ENCODE results near the gene TAL1. TPM values are rescaled to one million over a fixed set of nuclear protein-coding genes. Genes with fewer than 3 reads are reported as not detected.

The TAL1 gene
- total and polyA plus RNA-seq, 3 donors from 2014 or later, result 1.7 to 3.5 (median 2.3) TPM

DNA sequence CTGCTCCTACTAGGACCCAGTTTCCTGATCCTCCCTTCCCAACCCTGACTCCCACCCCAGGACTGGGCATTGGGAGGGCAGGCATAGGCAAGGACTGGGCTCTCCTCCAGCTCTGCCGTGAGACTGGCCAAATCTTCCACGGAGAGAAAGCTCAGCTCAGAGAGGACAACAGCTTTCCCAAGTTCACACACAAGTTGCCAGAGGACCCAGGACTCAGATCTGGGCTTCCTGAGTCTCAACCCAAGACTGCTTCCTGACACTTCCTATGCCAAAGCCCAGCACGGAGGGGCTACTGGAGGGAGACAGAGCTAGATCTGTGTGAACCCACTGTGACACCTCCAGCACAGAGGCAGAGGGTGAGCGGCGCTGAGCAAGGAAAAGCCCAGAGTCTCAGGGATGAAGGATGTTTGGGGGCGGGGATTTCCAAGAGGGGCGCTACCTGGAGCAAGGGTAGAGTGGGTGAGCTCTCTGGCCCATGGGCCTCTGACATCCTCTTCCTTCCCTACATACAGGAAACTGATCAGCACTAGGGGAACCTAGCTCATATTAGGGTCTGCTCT lies 49.3 kb downstream of the TAL1 start:
- no peak for DNase-seq
- intact Hi-C loops (cut with DNase I; ENCODE audit: low total_unique reads), result loop anchor here (10.0 kb wide), 1 partner anchor 232 kb away; the partner anchor contains the start of gene FOXE3

DNA sequence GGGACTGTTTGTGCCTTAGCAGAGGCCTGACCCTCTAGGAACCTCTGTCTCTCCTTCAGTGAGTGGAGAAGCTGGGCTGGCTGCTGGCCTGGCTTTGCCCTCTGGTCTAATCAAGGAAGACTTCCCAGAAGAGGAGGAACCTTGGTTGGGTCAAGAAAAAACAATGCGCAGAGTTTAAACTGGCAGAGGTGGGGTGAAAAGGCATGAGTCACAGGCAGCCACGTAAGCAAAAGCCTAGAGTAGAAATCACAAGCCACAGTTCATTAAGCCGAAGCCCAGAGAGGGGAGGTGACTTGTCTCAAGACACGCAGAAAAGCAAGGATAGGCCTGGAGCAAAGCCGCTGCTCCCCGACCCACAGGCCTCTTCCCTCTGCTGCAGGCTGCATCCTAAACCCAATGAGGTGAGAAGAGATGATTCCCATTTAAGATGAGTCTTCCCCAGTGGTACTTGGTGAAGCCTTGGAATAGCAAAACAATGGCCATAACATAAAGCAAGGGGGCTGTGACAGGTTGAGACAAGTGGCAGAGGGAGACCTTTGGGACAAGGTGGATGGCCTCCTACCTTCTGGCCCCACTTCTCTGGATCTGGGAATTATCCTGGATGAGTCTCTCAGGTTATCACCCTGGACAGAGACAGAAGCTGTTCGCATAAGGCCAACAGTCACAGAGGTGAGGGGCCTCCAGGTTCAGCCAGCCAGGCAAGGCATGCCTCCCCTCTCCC lies 49.9 kb downstream of the TAL1 start:
- Histone ChIP-seq H3K9me3 (no peaks in the 10 kb centered on the region), H3K27ac (no peak overlapping the region), H3K27me3 (no peaks in the 10 kb centered on the region), H3K4me3 (no peak overlapping the region), H3K4me1 (peaks cover 7% of the 10 kb centered on the region), H3K36me3 (ENCODE audit: low read depth, missing control alignments) (no peaks in the 10 kb centered on the region)
- 70 to 79% methylated on average over 7 of the region's 7 CpGs for WGBS, 2 donors
- TF ChIP-seq, protein P1, sequence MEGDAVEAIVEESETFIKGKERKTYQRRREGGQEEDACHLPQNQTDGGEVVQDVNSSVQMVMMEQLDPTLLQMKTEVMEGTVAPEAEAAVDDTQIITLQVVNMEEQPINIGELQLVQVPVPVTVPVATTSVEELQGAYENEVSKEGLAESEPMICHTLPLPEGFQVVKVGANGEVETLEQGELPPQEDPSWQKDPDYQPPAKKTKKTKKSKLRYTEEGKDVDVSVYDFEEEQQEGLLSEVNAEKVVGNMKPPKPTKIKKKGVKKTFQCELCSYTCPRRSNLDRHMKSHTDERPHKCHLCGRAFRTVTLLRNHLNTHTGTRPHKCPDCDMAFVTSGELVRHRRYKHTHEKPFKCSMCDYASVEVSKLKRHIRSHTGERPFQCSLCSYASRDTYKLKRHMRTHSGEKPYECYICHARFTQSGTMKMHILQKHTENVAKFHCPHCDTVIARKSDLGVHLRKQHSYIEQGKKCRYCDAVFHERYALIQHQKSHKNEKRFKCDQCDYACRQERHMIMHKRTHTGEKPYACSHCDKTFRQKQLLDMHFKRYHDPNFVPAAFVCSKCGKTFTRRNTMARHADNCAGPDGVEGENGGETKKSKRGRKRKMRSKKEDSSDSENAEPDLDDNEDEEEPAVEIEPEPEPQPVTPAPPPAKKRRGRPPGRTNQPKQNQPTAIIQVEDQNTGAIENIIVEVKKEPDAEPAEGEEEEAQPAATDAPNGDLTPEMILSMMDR (IDR thresholded peaks at IDR 0.05), result no peak
- TF ChIP-seq POLR2A (IDR thresholded peaks at IDR 0.05), result no peak
- intact Hi-C loops (cut with DNase I; ENCODE audit: low total_unique reads), result loop anchor here (10.0 kb wide), 1 partner anchor 233 kb away; the partner anchor contains the start of gene FOXE3
- no peak for DNase-seq

More for the DNA sequence above, 49.3 kb downstream of the TAL1 start:
- Histone ChIP-seq H3K27ac (no peak overlapping the region), H3K27me3 (no peaks in the 10 kb centered on the region), H3K36me3 (ENCODE audit: low read depth, missing control alignments) (no peaks in the 10 kb centered on the region), H3K4me3 (no peak overlapping the region), H3K4me1 (peaks cover 7% of the 10 kb centered on the region), H3K9me3 (no peaks in the 10 kb centered on the region)
- 43 to 60% methylated on average over 4 to 7 of the region's 7 CpGs for WGBS, 2 donors
- TF ChIP-seq POLR2A (IDR thresholded peaks at IDR 0.05), result no peak
- TF ChIP-seq, protein P1 (IDR thresholded peaks at IDR 0.05), result no peak

DNA sequence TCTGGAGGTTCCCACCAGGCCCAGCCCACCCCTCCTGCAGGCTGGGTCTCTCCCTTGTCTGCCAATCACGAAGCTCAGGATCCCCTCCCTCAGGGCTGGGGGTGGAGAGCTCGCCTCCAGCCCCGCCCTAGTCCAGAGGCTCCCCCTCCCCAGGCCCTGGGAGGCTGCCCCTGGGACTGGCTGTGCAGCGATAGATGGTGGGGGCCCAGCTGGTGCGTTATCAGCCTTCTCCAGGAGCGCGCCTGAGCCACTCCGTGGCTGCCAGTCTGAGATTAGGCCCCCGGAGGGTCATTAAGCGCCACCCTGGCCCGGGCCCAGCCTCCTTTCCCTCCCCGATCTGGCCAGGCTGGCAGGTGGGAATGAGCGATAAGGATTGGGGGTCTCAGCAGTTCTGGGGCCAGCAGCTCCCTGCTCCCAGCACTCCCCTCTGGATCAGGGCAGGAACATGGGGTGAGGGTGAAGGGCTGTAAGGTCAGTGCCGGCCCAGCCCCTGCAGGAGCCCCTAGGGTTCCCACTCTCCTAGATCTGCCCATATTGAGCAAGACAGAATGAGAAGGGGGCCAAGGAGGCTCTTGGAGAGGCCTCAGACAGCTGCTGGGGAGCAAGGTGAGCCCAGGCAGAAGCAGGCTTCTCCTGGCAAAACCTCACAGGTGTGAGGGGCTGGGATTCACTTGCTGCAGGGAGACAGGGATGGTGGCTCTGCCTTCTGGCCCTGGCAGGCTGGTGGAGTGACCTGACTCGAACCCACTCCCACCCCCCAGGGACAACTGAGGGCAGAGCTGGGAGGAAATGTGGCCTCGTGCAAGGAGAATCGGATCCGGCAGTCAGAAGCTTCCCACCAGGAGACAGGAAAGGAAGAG lies 50.7 kb downstream of the TAL1 start:
- Histone ChIP-seq H3K4me3 (no peak overlapping the region), H3K36me3 (ENCODE audit: low read depth, missing control alignments) (no peaks in the 10 kb centered on the region), H3K27ac (no peak overlapping the region), H3K9me3 (no peaks in the 10 kb centered on the region), H3K27me3 (no peaks in the 10 kb centered on the region), H3K4me1 (peaks cover 7% of the 10 kb centered on the region)
- 47 to 55% methylated on average over 4 to 17 of the region's 18 CpGs for WGBS, 2 donors
- DNase-seq, result no peak
- intact Hi-C loops (cut with DNase I; ENCODE audit: low total_unique reads), result loop anchor here (10.0 kb wide), 1 partner anchor 233 kb away; the partner anchor contains the start of gene FOXE3
- TF ChIP-seq POLR2A (IDR thresholded peaks at IDR 0.05), result no peak
- TF ChIP-seq, protein P1 (IDR thresholded peaks at IDR 0.05), result no peak

DNA sequence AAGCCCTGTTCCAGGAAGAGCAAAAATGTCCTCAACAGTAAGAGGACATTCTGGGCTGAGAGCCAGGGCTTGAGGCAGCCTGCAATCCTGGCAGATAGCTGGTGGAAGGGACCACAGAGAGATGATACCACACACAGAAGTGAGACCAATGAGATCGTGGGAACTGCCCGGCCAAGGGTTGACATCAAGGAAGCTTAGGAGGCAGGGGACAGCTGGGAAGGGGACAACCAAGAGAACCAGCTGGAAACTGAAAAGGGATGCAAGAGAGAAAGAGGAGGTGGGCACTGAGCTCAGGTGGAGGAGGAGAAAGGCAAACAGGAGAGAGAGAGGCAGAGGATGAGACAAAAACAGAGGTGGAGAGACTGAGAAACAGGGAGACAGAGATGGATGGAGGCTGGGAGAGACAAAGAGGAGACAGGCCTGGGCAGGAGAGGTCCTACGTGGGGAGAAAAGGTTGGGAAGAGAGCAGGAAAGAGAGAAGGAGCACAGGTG lies 51.4 kb downstream of the TAL1 start:
- H3K36me3 ChIP-seq (ENCODE audit: low read depth, missing control alignments), result no peaks in the 10 kb centered on the region
- WGBS, 2 donors, result 56 to 64% methylated on average over 3 of the region's 3 CpGs
- DNase-seq, result no peak
- H3K4me1 ChIP-seq, result peaks cover 7% of the 10 kb centered on the region
- H3K27ac ChIP-seq, result no peak overlapping the region
- no peaks in the 10 kb centered on the region for H3K27me3 ChIP-seq
- intact Hi-C loops (cut with DNase I; ENCODE audit: low total_unique reads), result loop anchor here (10.0 kb wide), 1 partner anchor 234 kb away; the partner anchor contains the start of gene FOXE3
- H3K4me3 ChIP-seq, result no peak overlapping the region
- no peak for TF ChIP-seq POLR2A (IDR thresholded peaks at IDR 0.05)
- H3K9me3 ChIP-seq, result no peaks in the 10 kb centered on the region
